Measurements from ENCODE around the gene ORAI1. TPM values are rescaled to one million over a fixed set of nuclear protein-coding genes. Genes with fewer than 3 reads are reported as not detected.

The ORAI1 gene
- total and polyA plus RNA-seq, 9 donors: 3.4 to 18.4 (median 12.3) TPM

DNA sequence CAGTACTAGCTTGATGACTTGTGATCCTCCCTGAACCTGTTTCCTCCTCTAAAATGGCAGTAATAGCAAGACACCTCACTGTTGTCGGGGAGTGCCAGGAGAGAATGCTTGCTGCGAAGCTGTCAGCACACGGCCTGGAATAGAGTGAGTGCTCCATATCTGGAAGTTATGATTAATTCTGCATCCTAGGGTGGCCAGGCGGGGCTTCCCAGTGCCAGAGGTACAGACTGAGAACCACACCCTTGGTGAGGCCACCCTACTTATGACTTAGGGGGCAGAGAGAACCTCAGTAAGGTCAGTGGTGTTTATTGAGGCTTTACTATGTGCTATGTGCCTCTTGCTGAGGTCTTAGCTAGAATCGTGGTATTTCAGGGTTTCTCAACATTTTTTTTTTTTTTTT, 23.0 kb downstream of the ORAI1 start:
- H3K27me3 ChIP-seq: no peaks in the 10 kb centered on the region
- TF ChIP-seq, protein P1, sequence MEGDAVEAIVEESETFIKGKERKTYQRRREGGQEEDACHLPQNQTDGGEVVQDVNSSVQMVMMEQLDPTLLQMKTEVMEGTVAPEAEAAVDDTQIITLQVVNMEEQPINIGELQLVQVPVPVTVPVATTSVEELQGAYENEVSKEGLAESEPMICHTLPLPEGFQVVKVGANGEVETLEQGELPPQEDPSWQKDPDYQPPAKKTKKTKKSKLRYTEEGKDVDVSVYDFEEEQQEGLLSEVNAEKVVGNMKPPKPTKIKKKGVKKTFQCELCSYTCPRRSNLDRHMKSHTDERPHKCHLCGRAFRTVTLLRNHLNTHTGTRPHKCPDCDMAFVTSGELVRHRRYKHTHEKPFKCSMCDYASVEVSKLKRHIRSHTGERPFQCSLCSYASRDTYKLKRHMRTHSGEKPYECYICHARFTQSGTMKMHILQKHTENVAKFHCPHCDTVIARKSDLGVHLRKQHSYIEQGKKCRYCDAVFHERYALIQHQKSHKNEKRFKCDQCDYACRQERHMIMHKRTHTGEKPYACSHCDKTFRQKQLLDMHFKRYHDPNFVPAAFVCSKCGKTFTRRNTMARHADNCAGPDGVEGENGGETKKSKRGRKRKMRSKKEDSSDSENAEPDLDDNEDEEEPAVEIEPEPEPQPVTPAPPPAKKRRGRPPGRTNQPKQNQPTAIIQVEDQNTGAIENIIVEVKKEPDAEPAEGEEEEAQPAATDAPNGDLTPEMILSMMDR (IDR thresholded peaks at IDR 0.05): no peak
- TF ChIP-seq EP300 (IDR thresholded peaks at IDR 0.05) (no peak), POLR2A (IDR thresholded peaks at IDR 0.05) (no peak)
- intact Hi-C loops (cut with DNase I): no loop called here
- DNase-seq: no peak
- no peaks in the 10 kb centered on the region for H3K36me3 ChIP-seq
- no peaks in the 10 kb centered on the region for H3K4me1 ChIP-seq (ENCODE audit: insufficient read depth)
- H3K9me3 ChIP-seq: no peaks in the 10 kb centered on the region
- H3K4me3 ChIP-seq: no peak overlapping the region
- H3K27ac ChIP-seq: no peak overlapping the region
- 86 to 88% (median 87%) methylated on average over 5 of the region's 5 CpGs for WGBS, 3 donors

DNA sequence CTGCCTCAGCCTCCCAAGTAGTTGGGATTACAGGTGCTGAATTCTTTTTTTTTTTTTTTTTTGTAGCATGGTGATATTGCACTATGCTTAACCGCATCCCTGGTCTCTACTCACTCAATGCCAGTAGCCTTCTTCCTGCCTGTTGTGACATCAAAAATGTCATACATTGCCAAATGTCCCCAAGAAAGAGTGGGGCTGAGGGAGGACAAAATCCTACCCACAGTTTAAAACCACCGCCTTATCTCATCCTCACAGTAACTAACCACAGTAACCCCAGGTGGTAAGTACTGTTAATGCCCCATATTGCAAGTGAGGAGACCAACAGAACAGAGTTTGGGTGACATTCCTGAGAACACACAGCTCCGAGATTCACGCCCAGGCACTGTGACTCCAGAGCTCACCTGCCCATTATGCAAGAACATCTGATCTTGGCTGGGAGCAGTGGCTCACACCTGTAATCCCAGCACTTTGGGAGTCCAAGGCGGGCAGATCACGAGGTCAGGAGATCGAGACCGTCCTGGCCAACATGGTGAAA, 23.6 kb downstream of the ORAI1 start:
- no peak overlapping the region for H3K27ac ChIP-seq
- H3K36me3 ChIP-seq: no peaks in the 10 kb centered on the region
- DNase-seq: no peak
- WGBS, 3 donors: 90 to 97% (median 94%) methylated on average over 8 of the region's 8 CpGs
- TF ChIP-seq, protein P1 (IDR thresholded peaks at IDR 0.05): no peak
- TF ChIP-seq POLR2A (IDR thresholded peaks at IDR 0.05) (no peak), EP300 (IDR thresholded peaks at IDR 0.05) (no peak)
- H3K27me3 ChIP-seq: no peaks in the 10 kb centered on the region
- intact Hi-C loops (cut with DNase I): no loop called here
- no peaks in the 10 kb centered on the region for H3K9me3 ChIP-seq
- no peak overlapping the region for H3K4me3 ChIP-seq
- no peaks in the 10 kb centered on the region for H3K4me1 ChIP-seq (ENCODE audit: insufficient read depth)

DNA sequence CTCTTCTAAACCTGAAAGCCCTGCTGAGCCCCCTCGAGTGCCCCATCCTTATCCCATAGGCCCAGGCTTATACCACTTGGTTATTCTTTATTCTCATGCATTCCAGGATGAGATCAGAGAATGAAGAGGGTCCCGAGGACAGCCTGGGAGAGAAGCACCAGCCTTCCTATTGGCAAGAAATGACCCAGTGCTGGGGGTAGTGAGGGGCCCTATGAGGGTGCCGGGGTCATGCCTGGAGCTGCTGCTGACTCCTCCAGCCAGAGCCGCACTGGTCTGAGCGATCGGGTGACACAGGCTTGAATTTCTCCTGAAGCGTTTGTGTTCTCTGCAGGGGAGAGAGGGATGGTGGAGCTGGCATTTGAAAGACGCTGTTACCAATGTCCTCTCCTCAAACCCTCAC, 25.0 kb downstream of the ORAI1 start:
- Histone ChIP-seq H3K4me3 (no peak overlapping the region), H3K27ac (no peak overlapping the region), H3K36me3 (no peaks in the 10 kb centered on the region), H3K27me3 (no peaks in the 10 kb centered on the region), H3K4me1 (ENCODE audit: insufficient read depth) (no peaks in the 10 kb centered on the region), H3K9me3 (no peaks in the 10 kb centered on the region)
- TF ChIP-seq, protein P1 (IDR thresholded peaks at IDR 0.05): no peak
- no peak for TF ChIP-seq EP300 (IDR thresholded peaks at IDR 0.05)
- no peak for TF ChIP-seq POLR2A (IDR thresholded peaks at IDR 0.05)
- no peak for DNase-seq
- intact Hi-C loops (cut with DNase I): no loop called here
- WGBS, 3 donors: 74 to 85% (median 83%) methylated on average over 8 of the region's 8 CpGs

DNA sequence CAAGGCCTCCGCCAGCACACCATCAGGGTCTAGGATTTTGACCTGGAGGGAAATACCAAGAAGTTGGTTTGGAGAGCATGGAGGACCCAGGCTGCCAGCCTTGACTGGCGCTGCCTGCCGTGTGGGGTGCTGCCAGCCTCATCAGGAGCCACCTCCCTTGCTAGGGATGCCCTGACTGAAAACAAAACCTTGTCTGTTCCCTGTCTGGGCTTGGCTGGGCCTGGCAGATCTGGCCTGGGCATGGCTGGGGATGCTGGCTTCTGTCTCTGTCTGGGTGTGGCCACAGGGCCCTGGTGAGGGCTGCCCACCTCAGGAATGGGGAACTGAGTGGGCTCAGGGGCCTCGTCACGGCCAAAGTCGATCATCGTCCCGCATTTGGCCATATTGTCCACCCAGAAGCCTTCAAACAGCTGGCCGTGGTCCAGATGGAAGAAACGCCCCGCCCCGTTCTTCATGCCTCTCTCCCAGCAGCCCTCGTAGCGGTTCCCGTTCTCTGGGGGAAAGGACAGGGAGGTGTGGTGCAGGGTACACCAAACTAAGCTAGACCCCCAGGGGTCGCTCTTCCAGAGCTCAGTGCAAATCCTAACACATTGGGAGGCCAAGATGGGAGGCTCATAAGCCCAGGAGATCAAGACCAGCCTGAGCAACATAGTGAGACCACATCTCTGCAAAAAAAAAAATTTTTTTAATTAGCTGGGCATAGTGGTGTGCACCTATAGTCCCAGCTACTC, 26.6 kb downstream of the ORAI1 start:
- no peaks in the 10 kb centered on the region for H3K9me3 ChIP-seq
- H3K27ac ChIP-seq: no peak overlapping the region
- no peaks in the 10 kb centered on the region for H3K4me1 ChIP-seq (ENCODE audit: insufficient read depth)
- H3K4me3 ChIP-seq: no peak overlapping the region
- no peak for DNase-seq
- WGBS, 3 donors: 78 to 84% (median 80%) methylated on average over 16 of the region's 16 CpGs
- TF ChIP-seq EP300 (IDR thresholded peaks at IDR 0.05) (no peak), POLR2A (IDR thresholded peaks at IDR 0.05) (no peak)
- TF ChIP-seq, protein P1 (IDR thresholded peaks at IDR 0.05): no peak
- intact Hi-C loops (cut with DNase I): no loop called here
- no peaks in the 10 kb centered on the region for H3K27me3 ChIP-seq
- H3K36me3 ChIP-seq: no peaks in the 10 kb centered on the region

Measured in ovary (tissue), 9 donors.